WTC11 (cell line): ENCODE measurements around the gene SEC61A2. TPM values are rescaled to one million over a fixed set of nuclear protein-coding genes. Genes with fewer than 3 reads are reported as not detected.

Source experiments
- ATAC-seq: fragments of 200-7000 bp; cut with Tn5 transposase; 2 replicates; pipeline ENCODE4 v1.10.0; 2021; ENCODE audit warnings: mild to moderate bottlenecking, moderate library complexity
- CTCF ChIA-PET: fragments of 300-600 bp; sonication (Branson Sonifier 250); formaldehyde crosslinking; loops from one replicate; lab custom pipeline; 2021; ENCODE audit warnings: antibody characterized with exemption; lab: Charles Lee
- POLR2A ChIA-PET: fragments of 350-600 bp; sonication (Branson Sonifier 250); formaldehyde crosslinking; loops from one replicate; lab custom pipeline; 2021; ENCODE audit warnings: antibody characterized with exemption; lab: Charles Lee
- DNase-seq: peaks from one replicate; pipeline ENCODE4 v3.0.0; 2021; ENCODE audit warnings: low spot score
- H3K27ac Mint-ChIP-seq: 2 replicates; pipeline ENCODE4 v1.8.0; 2021; ENCODE audit warnings: mixed read lengths
- H3K27me3 Mint-ChIP-seq: 2 replicates; pipeline ENCODE4 v1.8.0; 2021; ENCODE audit warnings: low read depth, mild to moderate bottlenecking, moderate library complexity, mixed read lengths
- H3K36me3 Mint-ChIP-seq: 2 replicates; pipeline ENCODE4 v1.8.0; 2021; ENCODE audit warnings: mixed read lengths
- H3K4me1 Mint-ChIP-seq: 2 replicates; pipeline ENCODE4 v1.8.0; 2022; ENCODE audit warnings: mixed read lengths
- H3K4me3 Mint-ChIP-seq: 2 replicates; pipeline ENCODE4 v1.8.0; 2021; ENCODE audit warnings: mild to moderate bottlenecking, moderate library complexity, mixed read lengths
- H3K9me3 Mint-ChIP-seq: 2 replicates; pipeline ENCODE4 v1.8.0; 2021; ENCODE audit warnings: mixed read lengths
- CTCF ChIP-seq: fragments of 200-600 bp; IDR thresholded peaks from 2 replicates; pipeline ENCODE4 v1.8.0; 2022; ENCODE audit warnings: antibody characterized with exemption
- ETV6 ChIP-seq: sonication (generic); formaldehyde crosslinking; IDR thresholded peaks from 2 replicates; pipeline ENCODE4 v1.8.1; 2022; ENCODE audit warnings: mild to moderate bottlenecking, missing genetic modification reagents
- HMGXB4 ChIP-seq: sonication (generic); formaldehyde crosslinking; IDR thresholded peaks from 2 replicates; pipeline ENCODE4 v1.8.1; 2023; ENCODE audit warnings: mild to moderate bottlenecking, moderate library complexity, missing genetic modification reagents
- JUN ChIP-seq: sonication (generic); formaldehyde crosslinking; IDR thresholded peaks from 2 replicates; pipeline ENCODE4 v1.8.0; 2023; ENCODE audit warnings: mild to moderate bottlenecking, missing genetic modification reagents
- KAT7 ChIP-seq: sonication (generic); formaldehyde crosslinking; IDR thresholded peaks from 2 replicates; pipeline ENCODE4 v1.8.1; 2023; ENCODE audit warnings: missing genetic modification reagents, mild to moderate bottlenecking, borderline replicate concordance
- ZNF121 ChIP-seq: sonication (generic); formaldehyde crosslinking; IDR thresholded peaks from 2 replicates; pipeline ENCODE4 v1.8.0; 2023; ENCODE audit warnings: missing genetic modification reagents
- ZNF423 ChIP-seq: fragments of 250-450 bp; sonication (Bioruptor Pico); IDR thresholded peaks from 2 replicates; pipeline ENCODE4 v2.1.2; 2022; ENCODE audit warnings: mild to moderate bottlenecking, moderate library complexity
- ZNF425 ChIP-seq: fragments of 250-450 bp; sonication (Bioruptor Pico); conservative IDR thresholded peaks from 2 replicates; pipeline ENCODE4 v1.9.0; 2021; ENCODE audit warnings: mild to moderate bottlenecking
- ZNF532 ChIP-seq: fragments of 250-450 bp; sonication (Bioruptor Pico); IDR thresholded peaks from 2 replicates; pipeline ENCODE4 v1.9.0; 2021; ENCODE audit warnings: mild to moderate bottlenecking, borderline replicate concordance
- total RNA-seq: library from RNA; stranded (reverse); gene quantifications from 3 replicates; pipeline ENCODE4 v1.2.3, GENCODE V29; 2021

SEC61A2 gene
- total RNA-seq, 1 experiment from 2014 or later, result 19.0 TPM

- TF ChIP-seq ZNF532 (CRISPR knock-in tag) (no peak), CTCF (no peak), ETV6 (CRISPR knock-in tag) (no peak; the same call in 1 of the 2 replicates)
Observed at GRCh38 chr10:12129222-12130111, at the start of gene SEC61A2 (continued).

GRCh38 chr10:12081470-12081869 lies 48.0 kb upstream of the SEC61A2 start:
- H3K4me1 Mint-ChIP-seq, result no peaks in the 10 kb centered on the region; the same call in 1 of the 2 replicates
- peak; percentile 15 for DNase-seq
- no peaks in the 10 kb centered on the region for H3K9me3 Mint-ChIP-seq
- no peaks in the 10 kb centered on the region for H3K27me3 Mint-ChIP-seq
- H3K36me3 Mint-ChIP-seq, result peaks cover 33% of the 10 kb centered on the region
- ATAC-seq, result peak; percentile 59
- H3K27ac Mint-ChIP-seq, result peak overlapping the region; percentile 72; the same call in 1 of the 2 replicates
- CTCF ChIA-PET, result interaction anchor here (0.7 kb wide), 1 partner anchor 95 kb away, joined by 3 read pairs; no protein-coding TSS in a partner anchor
- H3K4me3 Mint-ChIP-seq, result no peak overlapping the region
- TF ChIP-seq KAT7 (CRISPR knock-in tag) (no peak), ZNF423 (peak; percentile 33; the same call in 1 of the 2 replicates), JUN (CRISPR knock-in tag) (no peak)
- POLR2A ChIA-PET, result interaction anchor here (0.6 to 0.7 kb wide), 3 partner anchors 11 to 1125 kb away, joined by 3 to 7 read pairs (median 6); no protein-coding TSS in a partner anchor

- H3K4me3 Mint-ChIP-seq, result no peak overlapping the region
- ChIA-PET CTCF (interaction anchor here (0.7 kb wide), 1 partner anchor 95 kb away, joined by 3 read pairs; no protein-coding TSS in a partner anchor), POLR2A (interaction anchor here (0.6 to 0.7 kb wide), 3 partner anchors 11 to 1125 kb away, joined by 3 to 7 read pairs (median 6); no protein-coding TSS in a partner anchor)
- no peaks in the 10 kb centered on the region for H3K9me3 Mint-ChIP-seq
- DNase-seq (no peak), ATAC-seq (no peak)
- no peaks in the 10 kb centered on the region for H3K27me3 Mint-ChIP-seq
- H3K27ac Mint-ChIP-seq, result no peak overlapping the region
- no peaks in the 10 kb centered on the region; the same call in 1 of the 2 replicates for H3K4me1 Mint-ChIP-seq
- TF ChIP-seq ZNF121 (CRISPR knock-in tag) (peak; percentile 83; the same call in 1 of the 2 replicates), ZNF425 (no peak), HMGXB4 (no peak)
- H3K36me3 Mint-ChIP-seq, result peaks cover 39% of the 10 kb centered on the region
Observed at GRCh38 chr10:12081879-12082557, 47.5 kb upstream of the SEC61A2 start.
